CD4-positive, alpha-beta T cell treated with Interleukin-6 for 4 hours (primary cell): Measurements from ENCODE around the gene SREBF2.

ENCODE experiments used
- DNase-seq: peaks from one replicate; pipeline ENCODE4 v3.0.0-alpha.2; 2020; ENCODE audit warnings: mixed read lengths

The SREBF2 gene

GRCh38 chr22:41880653-41881052 lies 47.7 kb downstream of the SREBF2 start:
- no peak for DNase-seq

GRCh38 chr22:41883400-41883799 lies 50.5 kb downstream of the SREBF2 start:
- DNase-seq, result no peak

GRCh38 chr22:41885116-41885515 lies 52.2 kb downstream of the SREBF2 start:
- DNase-seq, result no peak

- DNase-seq, result no peak
Observed at GRCh38 chr22:41885516-41885915, 52.6 kb downstream of the SREBF2 start.

GRCh38 chr22:41888627-41889200 lies 55.8 kb downstream of the SREBF2 start:
- no peak for DNase-seq

GRCh38 chr22:41891407-41891806 lies 58.5 kb downstream of the SREBF2 start:
- no peak for DNase-seq

GRCh38 chr22:41892721-41893120 lies 59.8 kb downstream of the SREBF2 start:
- no peak for DNase-seq

GRCh38 chr22:41893591-41894375 lies 60.9 kb downstream of the SREBF2 start:
- DNase-seq, result no peak

- no peak for DNase-seq
Observed at GRCh38 chr22:41898645-41899044, 65.7 kb downstream of the SREBF2 start.

GRCh38 chr22:41899110-41899509 lies 66.2 kb downstream of the SREBF2 start:
- no peak for DNase-seq

GRCh38 chr22:41899992-41900651 lies 67.2 kb downstream of the SREBF2 start:
- no peak for DNase-seq

GRCh38 chr22:41900652-41901312 lies 67.9 kb downstream of the SREBF2 start:
- no peak for DNase-seq

GRCh38 chr22:41902016-41902415 lies 69.1 kb downstream of the SREBF2 start:
- DNase-seq, result no peak

GRCh38 chr22:41902932-41903421 lies 70.1 kb downstream of the SREBF2 start:
- no peak for DNase-seq

- no peak for DNase-seq
Observed at GRCh38 chr22:41904450-41905410, 71.8 kb downstream of the SREBF2 start.

- no peak for DNase-seq
Observed at GRCh38 chr22:41905411-41906202, 72.7 kb downstream of the SREBF2 start.

GRCh38 chr22:41906822-41907221 lies 73.9 kb downstream of the SREBF2 start:
- no peak for DNase-seq

- no peak for DNase-seq
Observed at GRCh38 chr22:41907436-41908401, 74.8 kb downstream of the SREBF2 start.

- DNase-seq, result peak; percentile 26
Observed at GRCh38 chr22:41908411-41909309, 75.8 kb downstream of the SREBF2 start.
